Measurements from ENCODE around the gene HMX3. TPM values are rescaled to one million over a fixed set of nuclear protein-coding genes. Genes with fewer than 3 reads are reported as not detected.
A peak's percentile ranks its signal among the peaks of the same experiment; 100 is the strongest.

Gene HMX3
- total and polyA plus RNA-seq, 9 donors = not detected

GRCh38 chr10:123154092-123154710 is 18.4 kb downstream of the HMX3 start, which contains the start of gene BUB3:
TSS of gene BUB3 (plus strand) at chr10:123154402. CDS start at chr10:123154918, 516 bp downstream.
- peak within 1 kb of the TSS; percentile 93 for H3K27ac ChIP-seq (ENCODE audit: low read length)
- DNase-seq = peak; percentile 100
- peaks cover 15% of the 10 kb centered on the region for H3K36me3 ChIP-seq (ENCODE audit: control insufficient read depth, insufficient read depth, low read length)
- peak within 1 kb of the TSS; percentile 94 for H3K4me3 ChIP-seq (ENCODE audit: low read length)
- H3K4me1 ChIP-seq (ENCODE audit: control insufficient read depth, insufficient read depth, low read length) = peaks cover 24% of the 10 kb centered on the region
- WGBS (ENCODE audit: insufficient coverage) = under 1% methylated on average over 45 of the region's 50 CpGs
- H3K27me3 ChIP-seq (ENCODE audit: control insufficient read depth, insufficient read depth, low read length) = peaks cover 35% of the 10 kb centered on the region
- H3K9me3 ChIP-seq (replicated peaks; ENCODE audit: control insufficient read depth, low read depth, low read length) = no peaks in the 10 kb centered on the region

- peaks cover 28% of the 10 kb centered on the region for H3K27me3 ChIP-seq (ENCODE audit: control insufficient read depth, insufficient read depth, low read length)
- DNase-seq = peak; percentile 71
- H3K4me1 ChIP-seq (ENCODE audit: control insufficient read depth, insufficient read depth, low read length) = peaks cover 21% of the 10 kb centered on the region
- peaks cover 15% of the 10 kb centered on the region for H3K36me3 ChIP-seq (ENCODE audit: control insufficient read depth, insufficient read depth, low read length)
- 0% methylated on average over 35 of the region's 49 CpGs for WGBS (ENCODE audit: insufficient coverage)
- H3K27ac ChIP-seq (ENCODE audit: low read length) = peak overlapping the region; percentile 93
- peak overlapping the region; percentile 94 for H3K4me3 ChIP-seq (ENCODE audit: low read length)
- H3K9me3 ChIP-seq (replicated peaks; ENCODE audit: control insufficient read depth, low read depth, low read length) = no peaks in the 10 kb centered on the region
Measured at GRCh38 chr10:123154711-123155505, 19.1 kb downstream of the HMX3 start.

GRCh38 chr10:123156078-123156477 is 20.3 kb downstream of the HMX3 start:
- Histone ChIP-seq H3K27ac (ENCODE audit: low read length) (no peak overlapping the region), H3K9me3 (replicated peaks; ENCODE audit: control insufficient read depth, low read depth, low read length) (no peaks in the 10 kb centered on the region), H3K36me3 (ENCODE audit: control insufficient read depth, insufficient read depth, low read length) (peaks cover 19% of the 10 kb centered on the region), H3K4me1 (ENCODE audit: control insufficient read depth, insufficient read depth, low read length) (peaks cover 11% of the 10 kb centered on the region), H3K4me3 (ENCODE audit: low read length) (no peak overlapping the region), H3K27me3 (ENCODE audit: control insufficient read depth, insufficient read depth, low read length) (peaks cover 16% of the 10 kb centered on the region)
- 93% methylated on average over 2 of the region's 2 CpGs for WGBS (ENCODE audit: insufficient coverage)
- no peak for DNase-seq

- H3K4me1 ChIP-seq (ENCODE audit: control insufficient read depth, insufficient read depth, low read length) = peaks cover 7% of the 10 kb centered on the region
Measured at GRCh38 chr10:123157210-123157609, 21.4 kb downstream of the HMX3 start.

GRCh38 chr10:123158682-123159081 is 22.9 kb downstream of the HMX3 start:
- H3K36me3 ChIP-seq (ENCODE audit: control insufficient read depth, insufficient read depth, low read length) = peaks cover 34% of the 10 kb centered on the region
- H3K9me3 ChIP-seq (replicated peaks; ENCODE audit: control insufficient read depth, low read depth, low read length) = no peaks in the 10 kb centered on the region
- H3K27ac ChIP-seq (ENCODE audit: low read length) = no peak overlapping the region
- H3K27me3 ChIP-seq (ENCODE audit: control insufficient read depth, insufficient read depth, low read length) = no peaks in the 10 kb centered on the region
- peaks cover 7% of the 10 kb centered on the region for H3K4me1 ChIP-seq (ENCODE audit: control insufficient read depth, insufficient read depth, low read length)
- DNase-seq = no peak
- H3K4me3 ChIP-seq (ENCODE audit: low read length) = no peak overlapping the region
- WGBS (ENCODE audit: insufficient coverage) = no CpG with 5 or more reads among the region's 1 CpG

More at GRCh38 chr10:123157210-123157609, 21.4 kb downstream of the HMX3 start:
- no peak overlapping the region for H3K27ac ChIP-seq (ENCODE audit: low read length)
- no peaks in the 10 kb centered on the region for H3K9me3 ChIP-seq (replicated peaks; ENCODE audit: control insufficient read depth, low read depth, low read length)
- no peak for DNase-seq
- WGBS (ENCODE audit: insufficient coverage) = 100% methylated on average over 1 of the region's 3 CpGs
- peaks cover 11% of the 10 kb centered on the region for H3K27me3 ChIP-seq (ENCODE audit: control insufficient read depth, insufficient read depth, low read length)
- no peak overlapping the region for H3K4me3 ChIP-seq (ENCODE audit: low read length)
- H3K36me3 ChIP-seq (ENCODE audit: control insufficient read depth, insufficient read depth, low read length) = peaks cover 26% of the 10 kb centered on the region

GRCh38 chr10:123160311-123160980 is 24.7 kb downstream of the HMX3 start:
- H3K27ac ChIP-seq (ENCODE audit: low read length) = no peak overlapping the region
- peaks cover under 1% of the 10 kb centered on the region for H3K4me1 ChIP-seq (ENCODE audit: control insufficient read depth, insufficient read depth, low read length)
- 93% methylated on average over 2 of the region's 11 CpGs for WGBS (ENCODE audit: insufficient coverage)
- H3K36me3 ChIP-seq (ENCODE audit: control insufficient read depth, insufficient read depth, low read length) = peaks cover 37% of the 10 kb centered on the region
- DNase-seq = no peak
- H3K9me3 ChIP-seq (replicated peaks; ENCODE audit: control insufficient read depth, low read depth, low read length) = no peaks in the 10 kb centered on the region
- no peaks in the 10 kb centered on the region for H3K27me3 ChIP-seq (ENCODE audit: control insufficient read depth, insufficient read depth, low read length)
- H3K4me3 ChIP-seq (ENCODE audit: low read length) = no peak overlapping the region

- Histone ChIP-seq H3K36me3 (ENCODE audit: control insufficient read depth, insufficient read depth, low read length) (peaks cover 39% of the 10 kb centered on the region), H3K4me3 (ENCODE audit: low read length) (no peak overlapping the region), H3K9me3 (replicated peaks; ENCODE audit: control insufficient read depth, low read depth, low read length) (no peaks in the 10 kb centered on the region), H3K27me3 (ENCODE audit: control insufficient read depth, insufficient read depth, low read length) (no peaks in the 10 kb centered on the region), H3K4me1 (ENCODE audit: control insufficient read depth, insufficient read depth, low read length) (no peaks in the 10 kb centered on the region), H3K27ac (ENCODE audit: low read length) (no peak overlapping the region)
- DNase-seq = no peak
- WGBS (ENCODE audit: insufficient coverage) = no CpG with 5 or more reads among the region's 2 CpGs
Measured at GRCh38 chr10:123164319-123164718, 28.5 kb downstream of the HMX3 start.

- no peaks in the 10 kb centered on the region for H3K27me3 ChIP-seq (ENCODE audit: control insufficient read depth, insufficient read depth, low read length)
- H3K27ac ChIP-seq (ENCODE audit: low read length) = no peak overlapping the region
- peaks cover 41% of the 10 kb centered on the region for H3K36me3 ChIP-seq (ENCODE audit: control insufficient read depth, insufficient read depth, low read length)
- H3K4me1 ChIP-seq (ENCODE audit: control insufficient read depth, insufficient read depth, low read length) = no peaks in the 10 kb centered on the region
- DNase-seq = no peak
- H3K4me3 ChIP-seq (ENCODE audit: low read length) = no peak overlapping the region
- no peaks in the 10 kb centered on the region for H3K9me3 ChIP-seq (replicated peaks; ENCODE audit: control insufficient read depth, low read depth, low read length)
- 71% methylated on average over 1 of the region's 4 CpGs for WGBS (ENCODE audit: insufficient coverage)
Measured at GRCh38 chr10:123165445-123166072, 29.8 kb downstream of the HMX3 start.

- no peaks in the 10 kb centered on the region for H3K9me3 ChIP-seq (replicated peaks; ENCODE audit: control insufficient read depth, low read depth, low read length)
- no peak for DNase-seq
- no peaks in the 10 kb centered on the region for H3K4me1 ChIP-seq (ENCODE audit: control insufficient read depth, insufficient read depth, low read length)
- H3K27me3 ChIP-seq (ENCODE audit: control insufficient read depth, insufficient read depth, low read length) = no peaks in the 10 kb centered on the region
- WGBS (ENCODE audit: insufficient coverage) = 100% methylated on average over 2 of the region's 2 CpGs
- H3K27ac ChIP-seq (ENCODE audit: low read length) = no peak overlapping the region
- H3K4me3 ChIP-seq (ENCODE audit: low read length) = no peak overlapping the region
- H3K36me3 ChIP-seq (ENCODE audit: control insufficient read depth, insufficient read depth, low read length) = peaks cover 43% of the 10 kb centered on the region
Measured at GRCh38 chr10:123166618-123167017, 30.8 kb downstream of the HMX3 start.

- Histone ChIP-seq H3K9me3 (replicated peaks; ENCODE audit: control insufficient read depth, low read depth, low read length) (no peaks in the 10 kb centered on the region), H3K4me3 (ENCODE audit: low read length) (no peak overlapping the region), H3K27me3 (ENCODE audit: control insufficient read depth, insufficient read depth, low read length) (no peaks in the 10 kb centered on the region), H3K36me3 (ENCODE audit: control insufficient read depth, insufficient read depth, low read length) (peaks cover 31% of the 10 kb centered on the region), H3K4me1 (ENCODE audit: control insufficient read depth, insufficient read depth, low read length) (no peaks in the 10 kb centered on the region), H3K27ac (ENCODE audit: low read length) (no peak overlapping the region)
- no peak for DNase-seq
- WGBS (ENCODE audit: insufficient coverage) = 96% methylated on average over 4 of the region's 4 CpGs
Measured at GRCh38 chr10:123170961-123171360, 35.2 kb downstream of the HMX3 start.
